Activated CD8-positive, alpha-beta T cell treated with anti-CD3 and anti-CD28 coated beads, Interleukin-2, amount 10 ng/mL, durations not matched to agents 7 days and 5 days (primary cell): ENCODE measurements around the gene SFPQ. TPM values are rescaled to one million over a fixed set of nuclear protein-coding genes. Genes with fewer than 3 reads are reported as not detected.
"Not testable (repeated sequence)": the region's sequence is repeated elsewhere in the genome, so short reads cannot be mapped to it uniquely, and the experiment has no call there.

Experiments
- ATAC-seq: fragments of 150-1000 bp; cut with Tn5 transposase; one replicate; pipeline ENCODE4 v1.10.0; 2021; ENCODE audit warnings: moderate library complexity
- CTCF ChIA-PET: fragments of 350-600 bp; sonication (Branson Sonifier 250); formaldehyde crosslinking; loops from one replicate; lab custom pipeline; 2021; ENCODE audit warnings: antibody characterized with exemption; lab: Charles Lee
- POLR2A ChIA-PET: fragments of 350-600 bp; sonication (Branson Sonifier 250); formaldehyde crosslinking; loops from one replicate; lab custom pipeline; 2021; ENCODE audit warnings: antibody characterized with exemption; lab: Charles Lee
- DNase-seq: peaks from one replicate; pipeline ENCODE4 v3.0.0-alpha.2; 2020
- H3K27ac Mint-ChIP-seq: one replicate; pipeline ENCODE4 v1.8.0; 2021; ENCODE audit warnings: mild to moderate bottlenecking, mixed read lengths
- H3K27me3 Mint-ChIP-seq: one replicate; pipeline ENCODE4 v1.8.0; 2021; ENCODE audit warnings: low read depth, mixed read lengths
- H3K36me3 Mint-ChIP-seq: one replicate; pipeline ENCODE4 v1.8.0; 2021; ENCODE audit warnings: low read depth, mixed read lengths
- H3K4me1 Mint-ChIP-seq: one replicate; pipeline ENCODE4 v1.8.0; 2021; ENCODE audit warnings: low read depth, mixed read lengths
- H3K4me3 Mint-ChIP-seq: one replicate; pipeline ENCODE4 v1.8.0; 2021; ENCODE audit warnings: mild to moderate bottlenecking, mixed read lengths
- H3K9me3 Mint-ChIP-seq: one replicate; pipeline ENCODE4 v1.8.0; 2022; ENCODE audit warnings: mixed read lengths; ENCODE audit not compliant: insufficient read depth
- total RNA-seq, 2 experiments: library from RNA; stranded (reverse); gene quantifications; one replicate each; pipeline ENCODE4 v1.2.3, GENCODE V29; 2021

SFPQ gene, protein sequence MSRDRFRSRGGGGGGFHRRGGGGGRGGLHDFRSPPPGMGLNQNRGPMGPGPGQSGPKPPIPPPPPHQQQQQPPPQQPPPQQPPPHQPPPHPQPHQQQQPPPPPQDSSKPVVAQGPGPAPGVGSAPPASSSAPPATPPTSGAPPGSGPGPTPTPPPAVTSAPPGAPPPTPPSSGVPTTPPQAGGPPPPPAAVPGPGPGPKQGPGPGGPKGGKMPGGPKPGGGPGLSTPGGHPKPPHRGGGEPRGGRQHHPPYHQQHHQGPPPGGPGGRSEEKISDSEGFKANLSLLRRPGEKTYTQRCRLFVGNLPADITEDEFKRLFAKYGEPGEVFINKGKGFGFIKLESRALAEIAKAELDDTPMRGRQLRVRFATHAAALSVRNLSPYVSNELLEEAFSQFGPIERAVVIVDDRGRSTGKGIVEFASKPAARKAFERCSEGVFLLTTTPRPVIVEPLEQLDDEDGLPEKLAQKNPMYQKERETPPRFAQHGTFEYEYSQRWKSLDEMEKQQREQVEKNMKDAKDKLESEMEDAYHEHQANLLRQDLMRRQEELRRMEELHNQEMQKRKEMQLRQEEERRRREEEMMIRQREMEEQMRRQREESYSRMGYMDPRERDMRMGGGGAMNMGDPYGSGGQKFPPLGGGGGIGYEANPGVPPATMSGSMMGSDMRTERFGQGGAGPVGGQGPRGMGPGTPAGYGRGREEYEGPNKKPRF
- total RNA-seq: 100 to 1,000 TPM; 348 to 360 TPM

DNA sequence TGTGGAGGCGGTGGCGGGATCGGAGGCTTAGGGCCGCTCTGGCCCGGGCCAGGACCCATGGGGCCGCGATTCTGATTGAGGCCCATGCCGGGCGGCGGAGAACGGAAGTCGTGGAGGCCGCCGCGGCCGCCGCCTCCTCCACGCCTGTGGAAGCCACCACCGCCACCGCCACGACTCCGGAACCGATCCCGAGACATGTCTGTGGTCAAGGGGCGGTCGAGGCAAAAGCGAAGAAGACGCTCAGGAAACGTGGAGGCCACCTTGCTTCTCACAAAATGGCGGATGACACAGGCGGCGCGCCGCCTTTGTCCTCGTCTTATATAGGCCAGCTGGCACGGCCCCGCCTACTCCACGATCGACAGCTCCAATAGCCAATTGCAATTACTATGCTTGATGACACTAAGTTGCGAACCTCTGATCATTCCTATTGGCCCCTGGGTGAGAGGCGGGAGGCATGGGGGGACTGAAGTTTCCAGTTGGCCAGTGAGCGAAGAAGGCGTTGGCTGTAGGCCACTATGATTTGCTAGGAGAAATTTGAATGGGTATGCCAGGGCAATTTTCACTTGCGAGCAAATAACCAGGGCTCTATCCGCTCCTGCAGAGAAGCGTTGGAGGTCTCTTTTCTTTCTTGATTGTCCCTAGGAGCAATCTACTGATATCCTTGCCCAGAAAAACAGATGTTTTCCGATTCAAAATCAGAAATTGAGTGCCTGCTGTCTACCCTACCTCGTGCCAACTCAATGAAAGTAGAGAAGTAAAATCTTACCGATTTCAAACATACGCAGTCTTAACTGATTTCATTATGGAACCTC, at the start of gene SFPQ:
SFPQ (minus strand) TSS at position 293 of the 812 bp plus-strand sequence; CDS start at position 197, 96 bp downstream.
- Mint-ChIP-seq H3K4me1 (peaks cover 39% of the 10 kb centered on the region), H3K36me3 (peaks cover 41% of the 10 kb centered on the region), H3K9me3 (no peaks in the 10 kb centered on the region), H3K27ac (peak within 1 kb of the TSS; percentile 99), H3K4me3 (peak within 1 kb of the TSS; percentile 97), H3K27me3 (peaks cover 5% of the 10 kb centered on the region)
- peak; percentile 92 for ATAC-seq
- ChIA-PET POLR2A (interaction anchor here (0.6 to 1.6 kb wide), 14 partner anchors 9 to 342 kb away, joined by 3 to 9 read pairs (median 4); partner anchors contain the start of genes ZMYM1 and ZMYM4), CTCF (interaction anchor here (1.6 kb wide), 1 partner anchor 9 kb away, joined by 12 read pairs; no protein-coding TSS in a partner anchor)
- peak; percentile 97 for DNase-seq

DNA sequence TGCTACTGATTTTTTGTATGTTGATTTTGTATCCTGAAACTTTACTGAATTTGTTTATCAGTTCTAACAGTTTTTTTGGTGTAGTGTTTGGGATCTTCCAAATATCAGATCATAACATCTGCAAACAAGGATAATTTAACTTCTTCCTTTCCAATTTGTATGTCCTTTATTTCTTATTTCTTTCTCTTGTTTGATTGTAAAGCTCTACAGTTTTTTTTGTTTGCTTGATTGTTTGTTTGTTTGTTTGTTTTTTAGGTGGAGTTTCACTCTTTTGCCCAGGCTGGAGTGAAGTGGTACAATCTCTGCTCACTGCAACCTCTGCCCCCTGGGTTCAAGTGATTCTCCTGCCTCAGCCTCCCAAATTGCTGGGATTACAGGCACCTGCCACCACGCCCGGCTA, 43.8 kb upstream of the SFPQ start:
- H3K27ac Mint-ChIP-seq, H3K27me3 Mint-ChIP-seq, H3K4me3 Mint-ChIP-seq, H3K4me1 Mint-ChIP-seq, H3K9me3 Mint-ChIP-seq, CTCF ChIA-PET, ATAC-seq, H3K36me3 Mint-ChIP-seq, DNase-seq, POLR2A ChIA-PET: not testable (repeated sequence)

DNA sequence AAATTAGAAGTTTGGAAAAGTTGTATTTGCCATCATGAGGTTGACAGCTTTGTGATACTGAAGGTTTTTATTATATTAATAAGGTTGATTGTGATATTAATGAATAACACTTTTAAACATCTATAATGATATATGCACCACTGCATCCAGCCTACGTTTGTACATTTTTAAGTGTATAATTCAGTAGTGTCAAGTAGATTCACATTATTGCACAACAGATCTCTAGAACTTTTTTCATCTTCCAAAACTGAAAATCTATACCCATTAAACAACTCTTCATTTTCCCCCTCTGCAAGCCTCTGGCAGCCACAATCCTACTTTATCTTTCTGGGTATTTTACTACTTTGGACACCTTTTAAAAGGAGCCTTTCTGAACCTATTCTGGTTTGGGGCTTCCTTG, 38.3 kb upstream of the SFPQ start:
- Mint-ChIP-seq H3K27me3 (peaks cover 4% of the 10 kb centered on the region), H3K4me1 (peaks cover 13% of the 10 kb centered on the region)

DNA sequence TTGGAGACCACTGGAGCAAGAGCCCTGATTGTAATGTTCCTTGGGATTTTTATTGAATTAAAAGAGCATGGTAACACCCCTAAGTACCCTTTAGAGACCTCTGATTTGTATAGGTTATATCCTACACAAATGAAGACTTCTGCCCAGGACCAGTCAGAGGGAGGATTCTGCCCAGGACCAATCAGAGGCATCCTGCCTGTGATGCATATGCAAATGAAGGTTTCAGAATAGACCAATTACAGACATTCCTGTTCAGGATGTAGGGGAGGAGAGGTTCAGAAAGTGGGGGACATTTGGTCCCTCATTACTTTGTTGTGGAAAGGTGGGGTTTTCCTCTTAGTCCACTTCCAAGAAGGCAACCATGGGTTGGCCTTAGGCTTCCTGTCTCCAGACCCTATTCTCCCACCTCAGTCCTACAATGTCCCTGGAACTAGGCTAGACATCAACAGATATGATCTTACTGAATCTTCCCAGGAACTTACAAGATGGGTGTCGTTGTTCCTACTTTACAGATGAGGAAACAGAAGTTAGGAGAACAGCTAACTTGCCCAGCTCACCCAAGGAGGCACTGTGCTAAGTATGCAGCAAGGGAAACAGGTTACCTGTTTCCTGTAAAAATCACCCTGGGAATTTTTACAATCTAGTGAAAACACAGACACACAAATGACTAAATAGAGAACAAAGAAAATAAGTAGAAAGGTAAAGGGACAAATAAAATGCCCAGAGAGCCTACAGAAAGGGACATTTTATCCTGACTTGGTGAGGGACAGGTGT, 36.8 kb upstream of the SFPQ start:
- Mint-ChIP-seq H3K36me3 (peaks cover 2% of the 10 kb centered on the region), H3K27ac (no peak overlapping the region), H3K4me3 (no peak overlapping the region), H3K27me3 (peaks cover 4% of the 10 kb centered on the region), H3K9me3 (no peaks in the 10 kb centered on the region), H3K4me1 (peaks cover 13% of the 10 kb centered on the region)
- CTCF ChIA-PET: no interaction called here
- DNase-seq: no peak
- POLR2A ChIA-PET: no interaction called here
- ATAC-seq: no peak

More for the DNA sequence above, 38.3 kb upstream of the SFPQ start:
- Mint-ChIP-seq H3K4me3 (no peak overlapping the region), H3K36me3 (peaks cover 2% of the 10 kb centered on the region), H3K9me3 (no peaks in the 10 kb centered on the region), H3K27ac (no peak overlapping the region)
- POLR2A ChIA-PET: no interaction called here
- CTCF ChIA-PET: no interaction called here
- DNase-seq: no peak
- no peak for ATAC-seq

DNA sequence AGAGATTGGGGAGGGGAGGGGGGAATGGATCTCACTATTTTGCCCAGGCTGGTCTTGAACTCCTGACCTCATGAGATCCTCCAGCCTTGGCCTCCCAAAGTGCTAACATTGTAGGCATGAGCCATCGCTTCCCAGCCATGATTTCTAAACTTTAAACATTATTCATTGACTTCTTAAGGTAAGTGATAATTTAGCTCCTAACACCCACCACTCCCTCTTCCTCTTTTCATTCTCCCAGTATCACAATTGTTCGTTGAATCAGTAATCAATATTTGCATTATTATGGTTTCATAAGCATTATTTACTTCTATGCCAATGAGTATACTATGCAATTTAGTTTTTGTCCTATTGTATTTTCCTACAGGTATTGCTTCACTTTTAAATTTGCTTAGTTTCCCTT, 33.6 kb upstream of the SFPQ start:
- ChIA-PET POLR2A (interaction anchor here (1.3 kb wide), 1 partner anchor 34 kb away, joined by 3 read pairs; the partner anchor contains the start of gene SFPQ), CTCF (interaction anchor here (1.0 to 1.5 kb wide), 2 partner anchors 25 to 338 kb away, joined by 3 to 4 read pairs; no protein-coding TSS in a partner anchor)
- H3K27ac Mint-ChIP-seq: no peak overlapping the region
- peaks cover 4% of the 10 kb centered on the region for H3K27me3 Mint-ChIP-seq
- DNase-seq (no peak), ATAC-seq (no peak)
- H3K9me3 Mint-ChIP-seq: no peaks in the 10 kb centered on the region
- H3K36me3 Mint-ChIP-seq: peaks cover 2% of the 10 kb centered on the region
- H3K4me3 Mint-ChIP-seq: no peak overlapping the region
- peaks cover 13% of the 10 kb centered on the region for H3K4me1 Mint-ChIP-seq

DNA sequence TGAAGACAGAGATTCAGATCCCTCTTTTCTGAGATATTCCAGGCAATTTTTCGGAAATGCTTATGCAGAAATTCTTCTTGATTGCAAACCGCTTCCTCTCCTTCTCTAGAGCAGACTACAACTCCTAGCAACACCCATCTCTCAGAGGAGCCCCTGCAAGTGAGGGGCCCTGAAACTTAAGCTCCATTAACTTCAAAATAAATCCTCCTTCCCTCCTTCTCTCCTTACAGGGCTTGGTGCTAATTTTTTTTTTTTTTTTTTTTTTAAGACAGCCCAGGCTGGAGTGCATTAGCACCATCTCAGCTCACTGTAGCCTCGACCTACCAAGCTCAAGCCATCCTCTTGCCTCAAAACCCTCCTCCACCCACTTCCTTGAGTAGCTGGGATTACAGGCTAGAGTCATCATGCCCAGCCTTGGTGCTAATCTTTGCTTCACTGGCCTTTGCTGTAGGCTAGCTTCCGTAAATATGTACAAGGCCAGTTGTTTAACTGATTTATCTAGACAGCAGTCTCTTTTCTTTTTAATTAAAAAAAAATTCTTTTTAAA, 30.2 kb upstream of the SFPQ start:
- no peak overlapping the region for H3K27ac Mint-ChIP-seq
- no peak overlapping the region for H3K4me3 Mint-ChIP-seq
- ATAC-seq (no peak), DNase-seq (no peak)
- H3K36me3 Mint-ChIP-seq: no peaks in the 10 kb centered on the region
- no peaks in the 10 kb centered on the region for H3K4me1 Mint-ChIP-seq
- no peaks in the 10 kb centered on the region for H3K9me3 Mint-ChIP-seq
- POLR2A ChIA-PET: no interaction called here
- CTCF ChIA-PET: interaction anchor here (1.0 to 2.8 kb wide), 4 partner anchors 10 to 40 kb away, joined by 3 to 11 read pairs (median 4); no protein-coding TSS in a partner anchor
- H3K27me3 Mint-ChIP-seq: peaks cover 4% of the 10 kb centered on the region

DNA sequence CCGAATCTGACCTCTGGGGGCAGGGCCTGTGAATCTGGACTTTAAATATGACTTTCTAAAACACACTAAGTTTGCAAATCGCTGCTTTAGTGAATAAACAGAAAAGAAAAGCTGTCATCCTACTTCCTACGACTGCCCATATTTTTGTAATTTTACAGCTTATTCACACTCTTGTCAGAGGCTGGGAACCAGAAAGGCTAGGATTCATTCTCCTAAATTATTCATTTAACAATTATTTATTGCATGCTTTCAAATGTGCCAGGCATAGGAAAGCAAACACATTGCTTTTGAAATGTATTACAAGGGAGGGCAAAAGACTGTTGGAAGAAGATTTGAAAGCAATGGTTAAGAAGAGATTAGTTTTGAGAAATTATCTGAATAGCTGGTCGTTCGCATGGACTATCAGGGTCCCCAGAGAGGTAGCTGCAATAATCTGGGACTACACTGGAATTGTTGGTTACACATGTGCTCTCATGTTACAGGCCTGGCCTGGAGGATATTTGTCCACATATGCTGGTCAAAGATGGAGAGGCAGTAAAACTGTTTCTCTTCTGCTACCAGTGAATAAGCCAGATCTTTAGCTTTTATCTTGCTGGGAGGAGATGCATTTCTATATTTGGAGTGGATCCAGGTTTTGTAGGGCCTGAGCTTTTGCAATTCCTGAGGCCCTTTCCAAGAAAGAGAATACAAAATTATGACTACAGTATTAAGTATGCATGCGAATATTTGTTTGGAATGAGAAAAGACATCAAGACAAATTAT, 29.6 kb upstream of the SFPQ start:
- Mint-ChIP-seq H3K27me3 (peaks cover 4% of the 10 kb centered on the region), H3K4me1 (no peaks in the 10 kb centered on the region), H3K27ac (no peak overlapping the region), H3K4me3 (no peak overlapping the region), H3K36me3 (no peaks in the 10 kb centered on the region), H3K9me3 (no peaks in the 10 kb centered on the region)
- DNase-seq: no peak
- ATAC-seq: no peak
- ChIA-PET POLR2A (no interaction called here), CTCF (interaction anchor here (1.0 to 2.8 kb wide), 5 partner anchors 13 to 66 kb away, joined by 3 to 11 read pairs (median 4); no protein-coding TSS in a partner anchor)

DNA sequence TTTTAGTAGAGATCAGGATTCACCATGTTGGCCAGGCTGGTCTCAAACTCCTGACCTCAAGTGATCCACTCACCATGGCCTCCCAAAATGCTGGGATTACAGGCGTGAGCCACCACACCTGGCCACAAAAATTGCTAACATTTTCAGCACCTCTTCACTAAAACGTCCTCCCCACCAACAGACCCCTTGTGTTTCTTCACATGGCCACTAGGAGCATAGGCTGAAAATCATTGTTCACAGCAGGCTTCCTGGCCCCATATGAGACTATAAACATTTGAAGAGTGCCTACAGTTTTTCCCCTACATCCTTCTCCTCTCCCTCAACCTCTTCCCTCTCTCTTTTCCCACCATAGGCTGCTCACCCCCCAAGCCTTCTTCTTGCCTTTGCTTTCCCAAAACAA, 28.0 kb upstream of the SFPQ start:
- Mint-ChIP-seq H3K27me3 (no peaks in the 10 kb centered on the region), H3K4me3 (no peak overlapping the region), H3K36me3 (no peaks in the 10 kb centered on the region), H3K4me1 (no peaks in the 10 kb centered on the region), H3K9me3 (no peaks in the 10 kb centered on the region), H3K27ac (no peak overlapping the region)
- peak; percentile 74 for ATAC-seq
- CTCF ChIA-PET: interaction anchor here (0.8 to 2.8 kb wide), 3 partner anchors 14 to 19 kb away, joined by 3 to 11 read pairs (median 3); no protein-coding TSS in a partner anchor
- DNase-seq: peak; percentile 33
- POLR2A ChIA-PET: no interaction called here

DNA sequence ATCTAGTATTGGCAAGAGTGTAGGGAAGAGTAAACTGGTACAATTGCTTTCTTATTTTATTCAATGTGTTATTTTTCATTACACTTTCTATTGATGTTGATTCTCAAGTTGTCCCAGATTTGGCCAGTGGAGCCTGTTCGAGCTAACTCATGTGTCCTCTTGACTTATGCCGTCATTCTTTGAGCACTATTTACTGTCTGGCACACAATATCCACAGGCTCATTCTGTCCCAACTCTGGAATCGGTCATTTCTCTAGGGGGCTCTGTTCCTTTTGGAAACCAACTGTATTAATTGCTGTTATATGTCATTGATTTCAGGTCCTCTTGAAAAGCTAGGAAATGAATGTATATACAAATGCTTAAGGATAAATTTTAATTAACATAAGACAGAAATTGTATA, 22.4 kb upstream of the SFPQ start:
- no peak for DNase-seq
- Mint-ChIP-seq H3K4me3 (no peak overlapping the region), H3K27me3 (peaks cover 2% of the 10 kb centered on the region)

DNA sequence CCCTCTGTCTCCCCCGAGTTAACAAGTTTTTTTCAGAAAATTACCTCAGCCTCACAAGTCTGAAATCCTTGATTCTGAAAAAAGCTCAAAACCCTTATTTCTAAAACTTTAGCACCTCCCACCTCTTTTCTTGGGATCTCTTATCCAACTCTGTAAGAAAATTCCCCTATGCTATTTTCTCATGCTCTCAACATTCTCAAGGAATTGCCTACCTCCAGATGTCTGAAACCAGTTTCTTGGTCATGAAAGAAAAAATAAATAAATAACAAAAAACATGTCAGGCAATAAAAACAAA, 18.1 kb upstream of the SFPQ start:
- H3K36me3 Mint-ChIP-seq: no peaks in the 10 kb centered on the region
- H3K27ac Mint-ChIP-seq: no peak overlapping the region

More for the DNA sequence above, 22.4 kb upstream of the SFPQ start:
- ChIA-PET CTCF (interaction anchor here (0.8 kb wide), 1 partner anchor 17 kb away, joined by 3 read pairs; no protein-coding TSS in a partner anchor), POLR2A (no interaction called here)
- Mint-ChIP-seq H3K9me3 (no peaks in the 10 kb centered on the region), H3K27ac (no peak overlapping the region), H3K36me3 (no peaks in the 10 kb centered on the region), H3K4me1 (no peaks in the 10 kb centered on the region)
- no peak for ATAC-seq

More for the DNA sequence above, 18.1 kb upstream of the SFPQ start:
- Mint-ChIP-seq H3K4me3 (no peak overlapping the region), H3K9me3 (no peaks in the 10 kb centered on the region), H3K27me3 (peaks cover 4% of the 10 kb centered on the region), H3K4me1 (no peaks in the 10 kb centered on the region)
- CTCF ChIA-PET: interaction anchor here (1.4 kb wide), 1 partner anchor 9 kb away, joined by 4 read pairs; no protein-coding TSS in a partner anchor
- no peak for DNase-seq
- ATAC-seq: no peak
- POLR2A ChIA-PET: no interaction called here
